CD4-positive, alpha-beta T cell (primary cell): ENCODE results near the gene CHMP1A. TPM values are rescaled to one million over a fixed set of nuclear protein-coding genes. Genes with fewer than 3 reads are reported as not detected.

Source experiments
- ATAC-seq: fragments of 200-7000 bp; cut with Tn5 transposase; one replicate; pipeline ENCODE4 v1.10.0; 2022; ENCODE audit warnings: mild to moderate bottlenecking; ENCODE audit not compliant: poor library complexity
- CTCF ChIA-PET: fragments of 350-600 bp; sonication (Branson Sonifier 250); formaldehyde crosslinking; loops from one replicate; lab custom pipeline; 2021; ENCODE audit warnings: antibody characterized with exemption, inconsistent platforms; lab: Charles Lee
- POLR2A ChIA-PET: fragments of 350-600 bp; sonication (Branson Sonifier 250); formaldehyde crosslinking; loops from one replicate; lab custom pipeline; 2021; ENCODE audit warnings: antibody characterized with exemption, inconsistent platforms; lab: Charles Lee
- DNase-seq, 14 experiments: peaks; one replicate each; pipeline ENCODE4 v3.0.0-alpha.2; 2013 to 2020; ENCODE audit warnings: mixed read lengths in 2 of 14
- H3K27ac ChIP-seq, 2 donors: one replicate each; pipeline versions ENCODE4 v1.5.1 to v1.7.0; 2013; ENCODE audit warnings: low read length in 2 of 2, low read depth in 1 of 2, mild to moderate bottlenecking in 1 of 2
- H3K27me3 ChIP-seq, 2 experiments: 1 replicate in 1 of 2; 2 replicates in 1 of 2; pipeline versions ENCODE4 v1.6.1 to v1.7.0; 2013; ENCODE audit warnings: low read length in 2 of 2, control low read depth in 1 of 2, mild to moderate bottlenecking in 1 of 2, moderate library complexity in 1 of 2; ENCODE audit not compliant: insufficient read depth in 2 of 2, control insufficient read depth in 1 of 2
- H3K36me3 ChIP-seq: one replicate; pipeline ENCODE4 v1.6.1; 2013; ENCODE audit warnings: low read length, control low read depth; ENCODE audit not compliant: insufficient read depth
- H3K4me1 ChIP-seq: one replicate; pipeline ENCODE4 v1.6.1; 2013; ENCODE audit warnings: low read length, control low read depth; ENCODE audit not compliant: insufficient read depth
- H3K4me3 ChIP-seq: one replicate; pipeline ENCODE4 v1.5.1; 2013; ENCODE audit warnings: mild to moderate bottlenecking, low read length, moderate library complexity
- H3K9me3 ChIP-seq, 2 experiments: 1 replicate in 1 of 2; 2 replicates in 1 of 2; pipeline versions ENCODE4 v1.6.1 to v1.7.0; 2013; ENCODE audit warnings: low read length in 2 of 2, mild to moderate bottlenecking in 2 of 2, control low read depth in 1 of 2, moderate library complexity in 1 of 2; ENCODE audit not compliant: control insufficient read depth in 1 of 2, insufficient read depth in 1 of 2
- H3K27ac Mint-ChIP-seq: one replicate; pipeline ENCODE4 v1.8.0; 2020; ENCODE audit warnings: mixed read lengths
- H3K27me3 Mint-ChIP-seq: one replicate; pipeline ENCODE4 v1.8.0; 2021; ENCODE audit warnings: mixed read lengths
- H3K36me3 Mint-ChIP-seq: one replicate; pipeline ENCODE4 v1.8.0; 2021; ENCODE audit warnings: low read depth, mixed read lengths
- H3K4me1 Mint-ChIP-seq: one replicate; pipeline ENCODE4 v1.8.0; 2021; ENCODE audit warnings: low read depth, mixed read lengths
- H3K4me3 Mint-ChIP-seq: one replicate; pipeline ENCODE4 v1.8.0; 2020; ENCODE audit warnings: mild to moderate bottlenecking, mixed read lengths
- H3K9me3 Mint-ChIP-seq: one replicate; pipeline ENCODE4 v1.8.0; 2020; ENCODE audit warnings: mixed read lengths
- intact Hi-C, 2 experiments: fragments of 100-400 bp; cut with DNase I in 1 of 2; cut with micrococcal nuclease in 1 of 2; formaldehyde crosslinking; loops; one replicate each; pipeline versions ENCODE4 v1.15.1 to v1.9.0; 2023 to 2025; cut with DNase I, micrococcal nuclease
- total RNA-seq, 174 experiments: library from RNA in 2 of 174; stranded (reverse) in 2 of 174; gene quantifications; one replicate each; pipeline ENCODE4 v1.2.3 and lab custom pipeline; 2021 to 2026
- TF ChIP-seq, protein P1 (sequence below): fragments of 200-600 bp; IDR thresholded peaks from one replicate; pipeline ENCODE4 v1.8.0; 2022; ENCODE audit warnings: antibody characterized with exemption, mild to moderate bottlenecking

CHMP1A gene
- total RNA-seq, 2 experiments from 2014 or later = 54.7 to 55.9 TPM

DNA sequence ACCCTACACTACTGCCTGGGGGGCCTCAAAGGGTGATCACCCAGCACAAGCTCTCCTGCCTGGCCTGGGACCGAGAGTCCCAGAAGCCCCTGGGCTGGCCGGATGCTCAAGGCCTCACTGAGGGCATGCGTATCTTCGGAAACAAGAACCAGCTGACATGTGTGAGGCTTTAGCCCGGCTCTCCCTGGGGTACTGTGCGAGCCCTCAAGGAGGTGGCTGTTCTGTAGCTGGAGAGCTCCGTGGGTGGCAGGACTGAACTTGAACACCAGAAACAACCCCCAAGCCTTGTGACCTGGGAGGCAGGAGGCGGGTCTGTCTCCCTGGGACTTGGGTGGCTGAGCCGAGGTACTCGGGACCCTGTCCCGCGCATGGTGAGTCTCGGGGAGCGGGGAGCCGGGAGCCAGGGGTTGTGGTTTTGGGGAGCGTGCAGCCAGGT lies 37.1 kb downstream of the CHMP1A start:
- ATAC-seq (no peak), DNase-seq (no peak)
- intact Hi-C loops = no loop called here
- Histone ChIP-seq H3K27ac (no peak overlapping the region), H3K9me3 (peaks cover 0 to 20% of the 10 kb centered on the region in 2 experiments), H3K4me1 (peaks cover 17% of the 10 kb centered on the region), H3K27me3 (peaks cover 0 to 2% of the 10 kb centered on the region in 2 experiments), H3K4me3 (no peak overlapping the region), H3K36me3 (no peaks in the 10 kb centered on the region)
- TF ChIP-seq, protein P1, sequence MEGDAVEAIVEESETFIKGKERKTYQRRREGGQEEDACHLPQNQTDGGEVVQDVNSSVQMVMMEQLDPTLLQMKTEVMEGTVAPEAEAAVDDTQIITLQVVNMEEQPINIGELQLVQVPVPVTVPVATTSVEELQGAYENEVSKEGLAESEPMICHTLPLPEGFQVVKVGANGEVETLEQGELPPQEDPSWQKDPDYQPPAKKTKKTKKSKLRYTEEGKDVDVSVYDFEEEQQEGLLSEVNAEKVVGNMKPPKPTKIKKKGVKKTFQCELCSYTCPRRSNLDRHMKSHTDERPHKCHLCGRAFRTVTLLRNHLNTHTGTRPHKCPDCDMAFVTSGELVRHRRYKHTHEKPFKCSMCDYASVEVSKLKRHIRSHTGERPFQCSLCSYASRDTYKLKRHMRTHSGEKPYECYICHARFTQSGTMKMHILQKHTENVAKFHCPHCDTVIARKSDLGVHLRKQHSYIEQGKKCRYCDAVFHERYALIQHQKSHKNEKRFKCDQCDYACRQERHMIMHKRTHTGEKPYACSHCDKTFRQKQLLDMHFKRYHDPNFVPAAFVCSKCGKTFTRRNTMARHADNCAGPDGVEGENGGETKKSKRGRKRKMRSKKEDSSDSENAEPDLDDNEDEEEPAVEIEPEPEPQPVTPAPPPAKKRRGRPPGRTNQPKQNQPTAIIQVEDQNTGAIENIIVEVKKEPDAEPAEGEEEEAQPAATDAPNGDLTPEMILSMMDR = no peak
- Mint-ChIP-seq H3K4me3 (no peak overlapping the region), H3K9me3 (no peaks in the 10 kb centered on the region), H3K27ac (no peak overlapping the region), H3K4me1 (peaks cover 15% of the 10 kb centered on the region), H3K36me3 (no peaks in the 10 kb centered on the region), H3K27me3 (no peaks in the 10 kb centered on the region)
- POLR2A ChIA-PET = no interaction called here
- CTCF ChIA-PET = no interaction called here

DNA sequence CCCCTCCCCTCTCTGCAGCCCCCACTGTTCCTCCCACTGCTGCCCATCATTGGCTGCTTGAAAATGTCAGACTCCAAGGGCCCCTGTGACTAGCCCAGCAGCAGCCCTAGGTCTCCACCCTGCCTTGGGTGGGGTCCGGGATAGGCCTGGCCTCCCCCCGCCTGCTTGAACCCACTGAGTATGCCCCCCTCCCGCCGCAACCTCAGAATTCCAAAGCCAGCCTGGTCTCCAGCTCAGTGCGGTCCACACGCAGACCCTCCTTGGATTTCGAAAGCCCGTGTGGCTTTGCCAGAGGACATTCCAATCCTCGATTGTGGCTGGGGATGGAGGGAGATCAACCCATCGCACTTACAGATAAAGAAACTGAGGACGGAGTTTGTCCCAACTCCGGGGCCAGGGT lies 37.7 kb downstream of the CHMP1A start:
- H3K27ac Mint-ChIP-seq = no peak overlapping the region

DNA sequence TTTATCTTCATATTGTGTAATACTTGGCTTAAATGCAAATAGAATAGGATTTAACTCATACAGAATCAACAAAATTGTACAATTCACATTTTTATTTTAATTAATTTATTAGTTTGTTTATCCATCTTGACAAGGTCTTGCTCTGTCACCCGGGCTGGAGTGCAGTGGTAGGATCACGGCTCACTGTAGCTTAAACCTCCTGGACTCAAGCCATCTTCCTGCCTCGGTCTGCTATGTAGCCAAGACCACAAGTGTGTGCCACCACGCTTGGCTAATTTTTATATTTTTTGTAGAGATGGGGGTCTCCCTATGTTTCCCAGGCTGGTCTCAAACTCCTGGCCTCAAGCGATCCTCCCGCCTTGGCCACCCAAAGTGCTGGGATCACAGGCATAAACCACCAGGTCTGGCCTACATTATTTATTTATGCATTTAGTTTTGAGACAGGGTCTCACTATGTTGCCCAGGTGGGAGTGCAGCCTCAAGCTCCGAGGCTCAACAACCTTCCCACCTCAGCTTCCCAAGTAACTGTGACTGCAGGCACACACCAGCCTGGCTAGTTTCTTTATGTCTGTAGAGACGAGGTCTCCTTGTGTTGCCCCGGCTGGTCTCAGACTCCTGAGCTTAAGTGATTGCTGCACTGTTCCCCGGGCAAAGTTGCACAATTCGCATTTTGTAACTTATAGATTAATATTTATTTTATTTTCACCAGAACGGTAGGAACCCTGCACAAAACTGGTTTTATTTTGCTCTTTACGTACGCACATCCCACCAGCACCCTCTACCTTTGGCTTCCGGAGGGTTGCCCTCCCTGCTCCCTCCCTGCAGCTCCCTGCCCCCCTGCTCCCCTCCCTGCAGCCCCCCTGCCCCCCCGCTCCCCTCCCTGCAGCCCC lies 39.2 kb downstream of the CHMP1A start:
- peaks cover 17% of the 10 kb centered on the region for H3K4me1 ChIP-seq
- peaks cover 0 to 26% of the 10 kb centered on the region in 2 experiments for H3K9me3 ChIP-seq
- H3K4me1 Mint-ChIP-seq = peaks cover 15% of the 10 kb centered on the region
- TF ChIP-seq, protein P1 = no peak
- ATAC-seq (no peak), DNase-seq (no peak)
- H3K4me3 ChIP-seq = no peak overlapping the region
- H3K27me3 Mint-ChIP-seq = no peaks in the 10 kb centered on the region
- peaks cover 0 to 2% of the 10 kb centered on the region in 2 experiments for H3K27me3 ChIP-seq
- POLR2A ChIA-PET = interaction anchor here (0.7 to 1.1 kb wide), 2 partner anchors 14 to 289 kb away, joined by 3 read pairs; no protein-coding TSS in a partner anchor
- no peaks in the 10 kb centered on the region for H3K36me3 ChIP-seq
- no peak overlapping the region for H3K27ac Mint-ChIP-seq
- CTCF ChIA-PET = no interaction called here
- no peak overlapping the region for H3K4me3 Mint-ChIP-seq
- intact Hi-C loops = no loop called here
- no peaks in the 10 kb centered on the region for H3K9me3 Mint-ChIP-seq
- no peak overlapping the region for H3K27ac ChIP-seq
- no peaks in the 10 kb centered on the region for H3K36me3 Mint-ChIP-seq

More for the DNA sequence above, 37.7 kb downstream of the CHMP1A start:
- ChIA-PET CTCF (no interaction called here), POLR2A (no interaction called here)
- no peak overlapping the region for H3K27ac ChIP-seq
- ATAC-seq (no peak), DNase-seq (no peak)
- no peak overlapping the region for H3K4me3 ChIP-seq
- no peak overlapping the region for H3K4me3 Mint-ChIP-seq
- H3K36me3 ChIP-seq = no peaks in the 10 kb centered on the region
- peaks cover 17% of the 10 kb centered on the region for H3K4me1 ChIP-seq
- no peaks in the 10 kb centered on the region for H3K27me3 Mint-ChIP-seq
- intact Hi-C loops = no loop called here
- H3K27me3 ChIP-seq = peaks cover 0 to 2% of the 10 kb centered on the region in 2 experiments
- no peaks in the 10 kb centered on the region for H3K36me3 Mint-ChIP-seq
- peaks cover 15% of the 10 kb centered on the region for H3K4me1 Mint-ChIP-seq
- H3K9me3 Mint-ChIP-seq = no peaks in the 10 kb centered on the region
- TF ChIP-seq, protein P1 = no peak
- peaks cover 0 to 24% of the 10 kb centered on the region in 2 experiments for H3K9me3 ChIP-seq
